H1 (cell line): ENCODE measurements around the gene ANKRD27. TPM values are rescaled to one million over a fixed set of nuclear protein-coding genes. Genes with fewer than 3 reads are reported as not detected.

ENCODE experiments used
- CTCF ChIA-PET: fragments of 300-600 bp; sonication (Branson Sonifier 250); formaldehyde crosslinking; loops from one replicate; lab custom pipeline; 2021; ENCODE audit not compliant: partially characterized antibody; lab: Charles Lee
- POLR2A ChIA-PET: fragments of 300-600 bp; sonication (Branson Sonifier 250); formaldehyde crosslinking; loops from one replicate; lab custom pipeline; 2021; ENCODE audit warnings: inconsistent platforms; ENCODE audit not compliant: partially characterized antibody; lab: Charles Lee
- DNase-seq, 2 experiments: peaks; one replicate each; pipeline versions ENCODE4 v3.0.0 to v3.0.0-alpha.2; 2010 to 2022; ENCODE audit warnings: low spot score in 2 of 2, low read depth in 1 of 2, mixed read lengths in 1 of 2
- FAIRE-seq: peaks from 2 replicates; lab custom pipeline; 2011; peaks lifted over from hg19 to GRCh38; lab: Jason Lieb, UNC
- H2AFZ ChIP-seq: 2 replicates; pipeline ENCODE4 v1.8.1; 2012; ENCODE audit warnings: low read length, inconsistent platforms
- H2AK5ac ChIP-seq: 2 replicates; pipeline ENCODE4 v1.6.1; 2013; ENCODE audit warnings: low read depth, low read length
- H2BK120ac ChIP-seq: replicated peaks from 2 replicates; pipeline ENCODE3; 2013; ENCODE audit warnings: low read depth, low read length, inconsistent platforms
- H2BK12ac ChIP-seq: 2 replicates; pipeline ENCODE4 v1.6.1; 2013; ENCODE audit warnings: low read depth, low read length
- H2BK15ac ChIP-seq: 2 replicates; pipeline ENCODE4 v1.6.1; 2013; ENCODE audit warnings: low read length
- H2BK20ac ChIP-seq: 2 replicates; pipeline ENCODE4 v1.6.1; 2013; ENCODE audit warnings: low read length
- H2BK5ac ChIP-seq: 2 replicates; pipeline ENCODE4 v1.6.1; 2013; ENCODE audit warnings: low read depth, low read length
- H3K14ac ChIP-seq: 2 replicates; pipeline ENCODE4 v1.6.1; 2013; ENCODE audit warnings: inconsistent platforms; ENCODE audit not compliant: insufficient read length
- H3K18ac ChIP-seq: 2 replicates; pipeline ENCODE4 v1.6.1; 2013; ENCODE audit warnings: low read length; ENCODE audit errors: extremely low read depth
- H3K23ac ChIP-seq: 2 replicates; pipeline ENCODE4 v1.6.1; 2013; ENCODE audit warnings: inconsistent platforms; ENCODE audit not compliant: insufficient read length
- H3K23me2 ChIP-seq: 2 replicates; pipeline ENCODE4 v1.6.1; 2013; ENCODE audit warnings: low read depth, low read length
- H3K27ac ChIP-seq: 2 replicates; pipeline ENCODE4 v1.6.1; 2011; ENCODE audit warnings: low read depth, low read length, inconsistent platforms
- H3K27me3 ChIP-seq, 4 experiments: replicated peaks in 1 of 4; 1 replicate in 1 of 4; 2 replicates in 3 of 4; pipeline versions ENCODE4 v1.6.1 to v1.8.1; 2011 to 2013; ENCODE audit warnings: low read length in 3 of 4, mild to moderate bottlenecking in 3 of 4, inconsistent platforms in 2 of 4, mixed read lengths in 2 of 4, moderate library complexity in 1 of 4; ENCODE audit not compliant: control insufficient read depth in 3 of 4, insufficient read depth in 3 of 4; ENCODE audit errors: extremely low read depth in 1 of 4
- H3K36me3 ChIP-seq, 4 experiments: 2 replicates each; pipeline versions ENCODE4 v1.6.1 to v1.8.1; 2011 to 2013; ENCODE audit warnings: mild to moderate bottlenecking in 4 of 4, low read length in 3 of 4, moderate library complexity in 2 of 4, control low read depth in 1 of 4, inconsistent platforms in 1 of 4; ENCODE audit not compliant: insufficient read depth in 4 of 4, control insufficient read depth in 2 of 4
- H3K4ac ChIP-seq: replicated peaks from 2 replicates; pipeline ENCODE3; 2013; ENCODE audit warnings: low read length, low read depth, mixed read lengths, inconsistent platforms; ENCODE audit not compliant: insufficient read length
- H3K4me1 ChIP-seq, 4 experiments: replicated peaks in 1 of 4; 1 replicate in 1 of 4; 2 replicates in 3 of 4; pipeline versions ENCODE4 v1.6.1 to v1.8.1; 2011 to 2013; ENCODE audit warnings: low read length in 3 of 4, inconsistent platforms in 2 of 4, mixed read lengths in 1 of 4; ENCODE audit not compliant: insufficient read depth in 4 of 4, control insufficient read depth in 3 of 4
- H3K4me2 ChIP-seq, 2 experiments: 2 replicates each; pipeline versions ENCODE4 v1.6.1 to v1.8.1; 2011 to 2013; ENCODE audit warnings: low read depth in 2 of 2, low read length in 2 of 2, control low read depth in 1 of 2, inconsistent platforms in 1 of 2, mild to moderate bottlenecking in 1 of 2; ENCODE audit not compliant: insufficient read depth in 1 of 2
- H3K4me3 ChIP-seq, 4 experiments: fragments of 200-600, 300-600 bp in 1 of 4; sonication (generic), shearing (Covaris generic), sonication (Bioruptor Twin) in 1 of 4; 2 replicates each; pipeline versions ENCODE4 v1.5.1 to v1.8.1; 2011 to 2016; ENCODE audit warnings: low read length in 4 of 4, low read depth in 3 of 4, control low read depth in 2 of 4, inconsistent platforms in 2 of 4, mild to moderate bottlenecking in 2 of 4, mixed read lengths in 1 of 4, moderate library complexity in 1 of 4; ENCODE audit not compliant: insufficient read depth in 2 of 4; ENCODE audit errors: extremely low read depth in 1 of 4
- H3K56ac ChIP-seq: replicated peaks from 2 replicates; pipeline ENCODE3; 2013; ENCODE audit warnings: low read depth, mild to moderate bottlenecking, mixed read lengths, low read length, inconsistent platforms; ENCODE audit not compliant: insufficient read length
- H3K79me1 ChIP-seq: 2 replicates; pipeline ENCODE4 v1.6.1; 2013; ENCODE audit warnings: low read depth, low read length, control low read depth
- H3K79me2 ChIP-seq, 2 experiments: 2 replicates each; pipeline versions ENCODE4 v1.6.1 to v1.8.1; 2012 to 2013; ENCODE audit warnings: low read length in 2 of 2, mild to moderate bottlenecking in 2 of 2, inconsistent platforms in 1 of 2; ENCODE audit not compliant: insufficient read depth in 2 of 2, control insufficient read depth in 1 of 2
- H3K9ac ChIP-seq, 4 experiments: replicated peaks in 1 of 4; 1 replicate in 1 of 4; 2 replicates in 3 of 4; pipeline versions ENCODE4 v1.6.1 to v1.8.1; 2011 to 2013; ENCODE audit warnings: low read depth in 3 of 4, low read length in 3 of 4, control low read depth in 2 of 4, mild to moderate bottlenecking in 2 of 4, moderate library complexity in 2 of 4, inconsistent platforms in 1 of 4; ENCODE audit errors: extremely low read depth in 1 of 4
- H3K9me3 ChIP-seq, 2 experiments: 2 replicates each; pipeline versions ENCODE4 v1.6.1 to v1.8.1; 2012 to 2013; ENCODE audit warnings: mild to moderate bottlenecking in 2 of 2, moderate library complexity in 2 of 2, control low read depth in 1 of 2, inconsistent platforms in 1 of 2, low read depth in 1 of 2, low read length in 1 of 2, mixed read lengths in 1 of 2; ENCODE audit not compliant: insufficient read depth in 2 of 2
- H4K20me1 ChIP-seq, 2 experiments: replicated peaks in 1 of 2; 2 replicates each; pipeline versions ENCODE3 to v1.8.1; 2011 to 2013; ENCODE audit warnings: inconsistent platforms in 2 of 2, low read length in 2 of 2, mild to moderate bottlenecking in 1 of 2; ENCODE audit not compliant: insufficient read depth in 2 of 2, control insufficient read depth in 1 of 2
- H4K5ac ChIP-seq: 2 replicates; pipeline ENCODE4 v1.6.1; 2013; ENCODE audit warnings: low read length, low read depth, mixed read lengths, inconsistent platforms; ENCODE audit not compliant: insufficient read length
- H4K8ac ChIP-seq: 2 replicates; pipeline ENCODE4 v1.8.0; 2013; ENCODE audit warnings: mild to moderate bottlenecking, moderate library complexity, low read length, inconsistent platforms; ENCODE audit not compliant: insufficient read depth; ENCODE audit errors: extremely low read depth
- H4K91ac ChIP-seq: replicated peaks from 2 replicates; pipeline ENCODE3; 2013; ENCODE audit warnings: low read length, mixed read lengths, inconsistent platforms; ENCODE audit not compliant: insufficient read length
- ASH2L ChIP-seq: fragments of 200-600, 300-600 bp; sonication (generic); IDR thresholded peaks from one replicate; pipeline ENCODE4 v1.7.1; 2017; ENCODE audit warnings: low read length
- EGR1 ChIP-seq: IDR thresholded peaks from 2 replicates; pipeline ENCODE4 v1.6.1; 2011; ENCODE audit warnings: low read depth, low read length, borderline replicate concordance
- KDM5A ChIP-seq: fragments of 200-600 bp; IDR thresholded peaks from 2 replicates; pipeline ENCODE4 v1.7.1; 2012; ENCODE audit warnings: mild to moderate bottlenecking, low read length, inconsistent platforms, mixed read lengths
- RAD21 ChIP-seq, 2 experiments: IDR thresholded peaks in 1 of 2; conservative IDR thresholded peaks in 1 of 2; 2 replicates each; pipeline ENCODE4 v1.6.1; 2011; ENCODE audit warnings: low read depth in 2 of 2, low read length in 2 of 2, improper control_type of control experiment in 1 of 2, inconsistent platforms in 1 of 2, mild to moderate bottlenecking in 1 of 2, moderate library complexity in 1 of 2
- SIN3A ChIP-seq, 2 experiments: IDR thresholded peaks in 1 of 2; conservative IDR thresholded peaks in 1 of 2; 2 replicates each; pipeline ENCODE4 v1.6.1; 2011 to 2012; ENCODE audit warnings: low read length in 2 of 2, improper control_type of control experiment in 1 of 2, low read depth in 1 of 2, mild to moderate bottlenecking in 1 of 2
- SIRT6 ChIP-seq: IDR thresholded peaks from one replicate; pipeline ENCODE4 v1.7.1; 2012; ENCODE audit warnings: low read length, inconsistent platforms
- TAF7 ChIP-seq: optimal IDR thresholded peaks from 2 replicates; pipeline ENCODE3; 2011; ENCODE audit warnings: low read depth, mild to moderate bottlenecking, inconsistent platforms, low read length, moderate library complexity, borderline replicate concordance
- TBP ChIP-seq: IDR thresholded peaks from 2 replicates; pipeline ENCODE4 v1.6.1; 2011; ENCODE audit warnings: low read depth, low read length, improper control_type of control experiment
- YY1 ChIP-seq: IDR thresholded peaks from 2 replicates; pipeline ENCODE4 v1.6.1; 2011; ENCODE audit warnings: low read depth, mild to moderate bottlenecking, low read length
- WGBS, 2 experiments: shearing (Covaris generic) in 1 of 2; methylation state at CpG; one replicate each; pipeline versions ENCODE4 v1.1.6 to v1.1.7; 2013 to 2015; ENCODE audit warnings: low lambda C conversion rate in 2 of 2, mixed read lengths in 2 of 2, inconsistent platforms in 1 of 2, low coverage in 1 of 2, missing lambda C conversion rate in 1 of 2; ENCODE audit not compliant: insufficient replicate concordance in 2 of 2, insufficient coverage in 1 of 2, insufficient read length in 1 of 2; ENCODE audit errors: extremely low coverage in 1 of 2, missing lambda C conversion rate in 1 of 2; 5-methylcytosine and 5-hydroxymethylcytosine counted together
- polyA plus RNA-seq, 7 experiments: library from polyadenylated mRNA; depleted of rRNA in 3 of 7; stranded (reverse) in 5 of 7; unstranded in 2 of 7; fragments of >200 nt in 5 of 7; fragments of 200-250 nt in 2 of 7; gene quantifications; 1 replicate in 5 of 7; 2 replicates in 1 of 7; 4 replicates in 1 of 7; pipeline versions ENCODE4 v1.2.1 to v1.2.3, GENCODE V29; 2011 to 2013; ENCODE audit warnings: missing spikeins in 2 of 7, mixed read lengths in 2 of 7
- total RNA-seq: library from RNA; stranded (reverse); fragmentation: NEBNext Ultra II Directional; extraction: Animal tissue kit (Norgen Biotek cat#: 25700); gene quantifications from 2 replicates; pipeline ENCODE4 v1.2.1, GENCODE V29; 2021
- TF ChIP-seq, protein P1 (sequence below), 3 experiments: IDR thresholded peaks; 1 replicate in 2 of 3; 2 replicates in 1 of 3; pipeline versions ENCODE4 v1.5.1 to v1.6.1; 2011; ENCODE audit warnings: low read length in 3 of 3, mild to moderate bottlenecking in 3 of 3, inconsistent platforms in 2 of 3, low read depth in 1 of 3, moderate library complexity in 1 of 3; ENCODE audit not compliant: insufficient read depth in 1 of 3; ENCODE audit errors: control extremely low read depth in 1 of 3

ANKRD27 gene
- total and polyA plus RNA-seq, 2 of the 8 experiments (the other 6 are each of a cell fraction or from before 2014, with no cell fraction given), result 27.9 to 55.7 TPM

DNA sequence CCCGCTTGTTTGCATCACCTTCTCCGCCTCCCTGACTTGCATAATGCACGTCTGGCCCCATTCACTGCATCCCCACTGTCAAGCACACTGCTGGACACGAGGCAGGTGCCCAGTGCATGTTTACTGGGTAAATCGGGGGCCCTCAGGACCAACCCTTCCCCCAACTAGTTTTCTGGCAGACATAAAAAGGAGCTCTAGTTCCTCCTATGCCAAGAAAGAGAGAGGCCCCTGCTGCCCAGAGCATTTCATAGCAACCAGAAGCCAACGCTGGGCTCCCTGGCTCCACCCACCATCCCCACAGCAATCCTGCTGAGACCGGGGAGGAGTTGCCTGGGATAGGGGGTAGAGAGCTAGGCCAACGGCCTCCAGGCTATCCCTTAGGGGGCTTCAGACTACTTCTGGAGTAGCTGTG lies 23.2 kb downstream of the ANKRD27 start:
- Histone ChIP-seq H3K4me1 (peaks cover 0 to 6% (median 3%) of the 10 kb centered on the region in 4 experiments; a peak in 3 of 7 replicates), H3K23me2 (no peaks in the 10 kb centered on the region), H3K27ac (no peak overlapping the region; the same call in 1 of the 2 replicates), H4K5ac (no peak overlapping the region), H2BK120ac (no peak overlapping the region), H3K79me1 (no peaks in the 10 kb centered on the region), H2AFZ (no peak overlapping the region), H3K27me3 (no peaks in the 10 kb centered on the region), H4K91ac (no peak overlapping the region), H3K4me2 (peak overlapping the region in 1 of 2 experiments; percentile 20; a peak in 2 of 4 replicates), H4K20me1 (peaks cover 0 to 5% of the 10 kb centered on the region in 2 experiments), H3K9me3 (no peaks in the 10 kb centered on the region), H3K4ac (no peak overlapping the region), H3K4me3 (no peak overlapping the region), H4K8ac (no peak overlapping the region), H3K18ac (peak overlapping the region; percentile 78), H3K14ac (no peak overlapping the region), H2BK20ac (no peak overlapping the region), H3K23ac (no peak overlapping the region), H3K79me2 (no peaks in the 10 kb centered on the region; a peak in 1 of 4 replicates), H2BK12ac (no peak overlapping the region; the same call in 1 of the 2 replicates), H3K36me3 (peaks cover 0 to 17% (median 9%) of the 10 kb centered on the region in 4 experiments; a peak in 5 of 8 replicates), H2BK5ac (peak overlapping the region; percentile 82), H3K9ac (no peak overlapping the region), H3K56ac (no peak overlapping the region), H2BK15ac (no peak overlapping the region), H2AK5ac (no peak overlapping the region)
- ChIA-PET CTCF (interaction anchor here (0.5 to 3.8 kb wide), 10 partner anchors 18 to 462 kb away, joined by 3 to 15 read pairs (median 3); no protein-coding TSS in a partner anchor), POLR2A (interaction anchor here (0.6 kb wide), 1 partner anchor 265 kb away, joined by 3 read pairs; no protein-coding TSS in a partner anchor)
- 57% methylated on average over 8 of the region's 8 CpGs; no CpG with 5 or more reads in 1 of the 2 experiments for WGBS, 2 experiments
- peak; percentile 82 for FAIRE-seq
- DNase-seq, result peak; percentile 31 to 77
- TF ChIP-seq EGR1, result peak; percentile 33; the same call in 1 of the 2 replicates
- TF ChIP-seq SIRT6, result no peak
- TF ChIP-seq KDM5A, result no peak
- TF ChIP-seq ASH2L, result peak; percentile 59
- no peak for TF ChIP-seq TAF7
- 0 out of 2 replicates have a peak, but pooled peaks have one; percentile 20 for TF ChIP-seq YY1
- TF ChIP-seq, protein P1, sequence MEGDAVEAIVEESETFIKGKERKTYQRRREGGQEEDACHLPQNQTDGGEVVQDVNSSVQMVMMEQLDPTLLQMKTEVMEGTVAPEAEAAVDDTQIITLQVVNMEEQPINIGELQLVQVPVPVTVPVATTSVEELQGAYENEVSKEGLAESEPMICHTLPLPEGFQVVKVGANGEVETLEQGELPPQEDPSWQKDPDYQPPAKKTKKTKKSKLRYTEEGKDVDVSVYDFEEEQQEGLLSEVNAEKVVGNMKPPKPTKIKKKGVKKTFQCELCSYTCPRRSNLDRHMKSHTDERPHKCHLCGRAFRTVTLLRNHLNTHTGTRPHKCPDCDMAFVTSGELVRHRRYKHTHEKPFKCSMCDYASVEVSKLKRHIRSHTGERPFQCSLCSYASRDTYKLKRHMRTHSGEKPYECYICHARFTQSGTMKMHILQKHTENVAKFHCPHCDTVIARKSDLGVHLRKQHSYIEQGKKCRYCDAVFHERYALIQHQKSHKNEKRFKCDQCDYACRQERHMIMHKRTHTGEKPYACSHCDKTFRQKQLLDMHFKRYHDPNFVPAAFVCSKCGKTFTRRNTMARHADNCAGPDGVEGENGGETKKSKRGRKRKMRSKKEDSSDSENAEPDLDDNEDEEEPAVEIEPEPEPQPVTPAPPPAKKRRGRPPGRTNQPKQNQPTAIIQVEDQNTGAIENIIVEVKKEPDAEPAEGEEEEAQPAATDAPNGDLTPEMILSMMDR (IDR thresholded peaks at IDR 0.05; ENCODE audit: control extremely low read depth in 1 of 3, insufficient read depth in 1 of 3, low read depth in 1 of 3, low read length in 3 of 3), result peak in 2 of 3 experiments; percentile 26 to 40; a peak in 3 of 4 replicates
- 0 out of 4 replicates have a peak, but pooled peaks of 1 of the 2 experiments have one; percentile 30 for TF ChIP-seq SIN3A (conservative IDR thresholded peaks at IDR 0.05 in 1 of 2, IDR thresholded peaks at IDR 0.05 in 1 of 2; ENCODE audit: low read depth in 1 of 2, low read length in 2 of 2)
- TF ChIP-seq TBP, result peak; percentile 70; the same call in 1 of the 2 replicates
- peak; percentile 13 to 35; a peak in 2 of 4 replicates for TF ChIP-seq RAD21 (IDR thresholded peaks at IDR 0.05 in 1 of 2, conservative IDR thresholded peaks at IDR 0.05 in 1 of 2; ENCODE audit: low read depth in 2 of 2, low read length in 2 of 2)
